ENCODE results near the gene FCN3. TPM values are rescaled to one million over a fixed set of nuclear protein-coding genes. Genes with fewer than 3 reads are reported as not detected.

FCN3 gene
- total and polyA plus RNA-seq, 10 of the 15 experiments (the other 5 are each of a cell fraction or from before 2014, with no cell fraction given): 0.28 TPM; not detected in 9

GRCh38 chr1:27416387-27417111 lies 41.9 kb upstream of the FCN3 start (continued):
- TF ChIP-seq E2F4 (IDR thresholded peaks at IDR 0.05; ENCODE audit: low read depth, low read length) (no peak), MTA3 (IDR thresholded peaks at IDR 0.05; ENCODE audit: borderline replicate concordance, low read length) (no peak), PML (IDR thresholded peaks at IDR 0.05; ENCODE audit: low read length) (peak; percentile 63; the same call in 1 of the 2 replicates), IRF5 (IDR thresholded peaks at IDR 0.05; ENCODE audit: borderline replicate concordance) (no peak), SIX5 (IDR thresholded peaks at IDR 0.05; ENCODE audit: low read depth, low read length, severe bottlenecking) (no peak), ZBTB11 (CRISPR knock-in tag; IDR thresholded peaks at IDR 0.05) (no peak), TBL1XR1 (IDR thresholded peaks at IDR 0.05; ENCODE audit: low read depth, low read length) (0 out of 2 replicates have a peak, but pooled peaks have one; percentile 12), ZBTB33 (IDR thresholded peaks at IDR 0.05) (no peak), RELA (IDR thresholded peaks at IDR 0.05; ENCODE audit: borderline replicate concordance, partially characterized antibody) (no peak), GATAD2B (conservative IDR thresholded peaks at IDR 0.05; ENCODE audit: low read depth) (peak; percentile 37; the same call in 1 of the 2 replicates), SMARCA5 (IDR thresholded peaks at IDR 0.05) (no peak; the same call in 1 of the 2 replicates), ZSCAN29 (IDR thresholded peaks at IDR 0.05) (no peak), CHD2 (IDR thresholded peaks at IDR 0.05; ENCODE audit: borderline replicate concordance, low read depth, low read length) (no peak), NR2C1 (IDR thresholded peaks at IDR 0.05) (no peak), STAT3 (IDR thresholded peaks at IDR 0.05; ENCODE audit: low read depth, low read length) (peak; percentile 90), MAX (IDR thresholded peaks at IDR 0.05; ENCODE audit: low read depth, low read length) (no peak), CHD4 (IDR thresholded peaks at IDR 0.05) (no peak), ATF3 (IDR thresholded peaks at IDR 0.05; ENCODE audit: borderline replicate concordance, extremely low read depth, low read depth, low read length) (no peak), YY1 (IDR thresholded peaks at IDR 0.05; ENCODE audit: low read depth, low read length) (peak; percentile 90), PKNOX1 (IDR thresholded peaks at IDR 0.05) (no peak)

All from GM12878 (cell line).